ENCODE results near the gene FNDC3B.

The FNDC3B gene

GRCh38 chr3:172136330-172136729 lies 97.0 kb downstream of the FNDC3B start:
- DNase-seq (ENCODE audit: low read depth), result no peak

GRCh38 chr3:172137287-172138192 lies 98.2 kb downstream of the FNDC3B start:
- DNase-seq (ENCODE audit: low read depth), result no peak

GRCh38 chr3:172138193-172138537 lies 98.8 kb downstream of the FNDC3B start:
- no peak for DNase-seq (ENCODE audit: low read depth)

- no peak for DNase-seq (ENCODE audit: low read depth)
Measured at GRCh38 chr3:172138792-172139507, 99.6 kb downstream of the FNDC3B start.

GRCh38 chr3:172139528-172140276 lies 100.3 kb downstream of the FNDC3B start:
- DNase-seq (ENCODE audit: low read depth), result no peak

GRCh38 chr3:172140499-172141391 lies 101.4 kb downstream of the FNDC3B start:
- DNase-seq (ENCODE audit: low read depth), result peak; percentile 83

GRCh38 chr3:172142051-172142863 lies 102.9 kb downstream of the FNDC3B start:
- peak; percentile 68 for DNase-seq (ENCODE audit: low read depth)

- DNase-seq (ENCODE audit: low read depth), result no peak
Measured at GRCh38 chr3:172142864-172143451, 103.6 kb downstream of the FNDC3B start.

- DNase-seq (ENCODE audit: low read depth), result no peak
Measured at GRCh38 chr3:172143739-172144497, 104.5 kb downstream of the FNDC3B start.

- no peak for DNase-seq (ENCODE audit: low read depth)
Measured at GRCh38 chr3:172144601-172145000, 105.2 kb downstream of the FNDC3B start.

GRCh38 chr3:172145031-172145686 lies 105.8 kb downstream of the FNDC3B start:
- DNase-seq (ENCODE audit: low read depth), result no peak

GRCh38 chr3:172146349-172146748 lies 107.0 kb downstream of the FNDC3B start:
- DNase-seq (ENCODE audit: low read depth), result no peak

- no peak for DNase-seq (ENCODE audit: low read depth)
Measured at GRCh38 chr3:172147113-172147818, 107.9 kb downstream of the FNDC3B start.

- DNase-seq (ENCODE audit: low read depth), result no peak
Measured at GRCh38 chr3:172148241-172148640, 108.9 kb downstream of the FNDC3B start.

- no peak for DNase-seq (ENCODE audit: low read depth)
Measured at GRCh38 chr3:172148702-172149565, 109.6 kb downstream of the FNDC3B start.

GRCh38 chr3:172150268-172150667 lies 110.9 kb downstream of the FNDC3B start:
- DNase-seq (ENCODE audit: low read depth), result no peak

GRCh38 chr3:172150913-172151650 lies 111.7 kb downstream of the FNDC3B start:
- DNase-seq (ENCODE audit: low read depth), result no peak
